HG03175 (cell line): ENCODE data around the gene TBATA.
"Not testable (repeated sequence)": the region's sequence is repeated elsewhere in the genome, so short reads cannot be mapped to it uniquely, and the experiment has no call there.

Experiments used
- ATAC-seq: cut with Tn5 transposase; IDR thresholded peaks from one replicate; pipeline ENCODE4 v1.9.1; 2021; ENCODE audit warnings: mild to moderate bottlenecking, moderate library complexity; ENCODE audit not compliant: unreplicated experiment

TBATA gene

GRCh38 chr10:70779511-70780369 lies 5.4 kb downstream of the TBATA start:
- no peak for ATAC-seq

GRCh38 chr10:70779088-70779487 lies 6.1 kb downstream of the TBATA start:
- ATAC-seq, result no peak

GRCh38 chr10:70778267-70778924 lies 6.8 kb downstream of the TBATA start:
- no peak for ATAC-seq

- ATAC-seq, result no peak
Measured at GRCh38 chr10:70777063-70777875, 7.9 kb downstream of the TBATA start.

GRCh38 chr10:70776455-70777005 lies 8.6 kb downstream of the TBATA start:
- ATAC-seq, result no peak

GRCh38 chr10:70775679-70776454 lies 9.3 kb downstream of the TBATA start:
- no peak for ATAC-seq

- ATAC-seq, result no peak
Measured at GRCh38 chr10:70774810-70775678, 10.1 kb downstream of the TBATA start.

GRCh38 chr10:70773965-70774809 lies 11.0 kb downstream of the TBATA start:
- ATAC-seq, result no peak

GRCh38 chr10:70773461-70773860 lies 11.7 kb downstream of the TBATA start:
- ATAC-seq, result no peak

GRCh38 chr10:70772627-70773026 lies 12.6 kb downstream of the TBATA start:
- no peak for ATAC-seq

GRCh38 chr10:70771311-70772194 lies 13.6 kb downstream of the TBATA start:
- no peak for ATAC-seq

GRCh38 chr10:70770516-70770915 lies 14.7 kb downstream of the TBATA start:
- ATAC-seq, result not testable (repeated sequence)

- no peak for ATAC-seq
Measured at GRCh38 chr10:70770001-70770400, 15.2 kb downstream of the TBATA start.

GRCh38 chr10:70769121-70769520 lies 16.1 kb downstream of the TBATA start:
- ATAC-seq, result no peak

GRCh38 chr10:70768026-70768685 lies 17.0 kb downstream of the TBATA start:
- ATAC-seq, result not testable (repeated sequence)

GRCh38 chr10:70765794-70766594 lies 19.2 kb downstream of the TBATA start:
- ATAC-seq, result no peak
